ENCODE measurements around the gene LONP1. TPM values are rescaled to one million over a fixed set of nuclear protein-coding genes. Genes with fewer than 3 reads are reported as not detected.

Gene LONP1
- total RNA-seq, 2 experiments from 2014 or later, result 134 to 141 TPM

- Mint-ChIP-seq H3K4me3 (no peak overlapping the region), H3K36me3 (peaks cover 52% of the 10 kb centered on the region), H3K27ac (no peak overlapping the region), H3K27me3 (no peaks in the 10 kb centered on the region), H3K4me1 (peaks cover 23% of the 10 kb centered on the region), H3K9me3 (ENCODE audit: low read depth) (no peaks in the 10 kb centered on the region)
- DNase-seq (no peak), ATAC-seq (no peak)
- CTCF ChIA-PET, result interaction anchor here (1.5 kb wide), 1 partner anchor 31 kb away, joined by 5 read pairs; no protein-coding TSS in a partner anchor
These were observed 58.5 kb downstream of the LONP1 start for GRCh38 chr19:5661483-5661882.

DNA sequence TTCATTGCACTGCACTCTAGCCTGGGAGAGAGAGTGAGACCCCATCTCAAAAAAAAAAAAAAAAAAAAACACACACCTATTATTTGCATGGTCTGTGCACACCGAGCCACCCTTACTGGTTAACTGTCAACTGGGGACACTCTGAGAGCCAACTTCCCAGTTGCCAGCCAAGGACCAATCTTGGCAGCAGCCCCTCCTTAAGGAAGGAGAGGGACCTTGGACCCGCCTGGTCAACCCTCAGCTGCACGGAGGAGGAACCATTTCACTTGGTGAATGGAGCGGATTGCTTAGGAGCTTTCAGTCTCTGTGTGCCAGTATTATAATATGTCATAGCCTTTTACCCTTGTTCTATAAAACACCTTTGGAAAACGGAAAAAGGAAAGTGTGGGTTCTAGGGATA lies 64.5 kb downstream of the LONP1 start:
- peaks cover 60% of the 10 kb centered on the region for H3K36me3 Mint-ChIP-seq
- H3K9me3 Mint-ChIP-seq (ENCODE audit: low read depth), result no peaks in the 10 kb centered on the region
- ATAC-seq, result no peak
- H3K27ac Mint-ChIP-seq, result no peak overlapping the region
- no peaks in the 10 kb centered on the region for H3K27me3 Mint-ChIP-seq
- H3K4me1 Mint-ChIP-seq, result no peaks in the 10 kb centered on the region
- no peak for DNase-seq
- H3K4me3 Mint-ChIP-seq, result no peak overlapping the region
- CTCF ChIA-PET, result interaction anchor here (1.1 kb wide), 1 partner anchor 9 kb away, joined by 3 read pairs; no protein-coding TSS in a partner anchor

- no peaks in the 10 kb centered on the region for H3K27me3 Mint-ChIP-seq
- H3K4me1 Mint-ChIP-seq, result no peaks in the 10 kb centered on the region
- no peak for ATAC-seq
- CTCF ChIA-PET, result interaction anchor here (0.5 to 1.1 kb wide), 2 partner anchors 9 to 31 kb away, joined by 3 read pairs; no protein-coding TSS in a partner anchor
- peaks cover 62% of the 10 kb centered on the region for H3K36me3 Mint-ChIP-seq
- no peaks in the 10 kb centered on the region for H3K9me3 Mint-ChIP-seq (ENCODE audit: low read depth)
- H3K4me3 Mint-ChIP-seq, result no peak overlapping the region
- no peak for DNase-seq
- H3K27ac Mint-ChIP-seq, result no peak overlapping the region
These were observed 65.0 kb downstream of the LONP1 start for GRCh38 chr19:5654931-5655330.

DNA sequence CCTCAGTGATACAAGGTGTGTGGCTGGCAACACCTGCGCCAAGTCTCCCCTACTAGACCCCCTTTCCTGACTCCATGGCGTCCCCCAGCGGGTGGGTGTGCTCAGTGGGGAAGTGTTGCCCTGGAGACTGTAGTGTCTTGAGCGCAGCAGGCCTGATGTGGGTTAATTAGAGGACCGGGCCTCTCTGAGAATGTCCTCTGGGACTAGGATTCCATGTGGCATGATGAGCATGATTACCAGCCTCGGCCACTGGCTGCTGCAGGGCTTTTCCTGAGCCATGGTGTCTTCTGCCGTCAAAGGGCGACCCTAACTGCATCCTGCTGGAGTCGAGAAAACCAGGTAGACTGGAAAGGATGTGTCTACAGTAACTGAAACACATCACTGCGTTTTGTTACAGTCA lies 67.7 kb downstream of the LONP1 start:
- Mint-ChIP-seq H3K9me3 (ENCODE audit: low read depth) (no peaks in the 10 kb centered on the region), H3K27ac (no peak overlapping the region), H3K4me1 (no peaks in the 10 kb centered on the region), H3K27me3 (no peaks in the 10 kb centered on the region), H3K36me3 (peaks cover 61% of the 10 kb centered on the region), H3K4me3 (no peak overlapping the region)
- CTCF ChIA-PET, result no interaction called here
- DNase-seq, result no peak
- no peak for ATAC-seq

DNA sequence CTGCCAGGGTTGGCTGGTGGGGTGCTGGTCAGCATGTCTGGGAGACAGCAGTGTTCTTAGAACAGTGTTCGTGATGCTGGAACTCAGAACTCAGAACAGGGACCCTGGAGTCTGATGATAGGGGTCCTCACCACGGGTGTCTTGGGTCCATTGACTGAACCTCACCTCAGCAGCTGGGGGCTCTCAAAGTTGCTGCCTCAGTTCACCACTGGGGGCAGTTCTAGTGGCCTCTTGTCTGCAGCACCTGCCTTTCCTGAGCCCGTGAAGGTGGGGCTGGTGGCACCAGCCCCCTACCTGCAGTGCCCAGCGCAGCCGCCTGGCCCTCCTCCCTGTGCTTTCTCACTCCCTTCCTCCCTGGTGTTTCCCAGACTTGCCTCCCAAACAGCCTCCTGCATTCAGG lies 68.6 kb downstream of the LONP1 start:
- Mint-ChIP-seq H3K27ac (no peak overlapping the region), H3K4me3 (no peak overlapping the region), H3K27me3 (no peaks in the 10 kb centered on the region), H3K4me1 (no peaks in the 10 kb centered on the region), H3K36me3 (peaks cover 67% of the 10 kb centered on the region), H3K9me3 (ENCODE audit: low read depth) (no peaks in the 10 kb centered on the region)
- CTCF ChIA-PET, result no interaction called here
- no peak for ATAC-seq
- no peak for DNase-seq

DNA sequence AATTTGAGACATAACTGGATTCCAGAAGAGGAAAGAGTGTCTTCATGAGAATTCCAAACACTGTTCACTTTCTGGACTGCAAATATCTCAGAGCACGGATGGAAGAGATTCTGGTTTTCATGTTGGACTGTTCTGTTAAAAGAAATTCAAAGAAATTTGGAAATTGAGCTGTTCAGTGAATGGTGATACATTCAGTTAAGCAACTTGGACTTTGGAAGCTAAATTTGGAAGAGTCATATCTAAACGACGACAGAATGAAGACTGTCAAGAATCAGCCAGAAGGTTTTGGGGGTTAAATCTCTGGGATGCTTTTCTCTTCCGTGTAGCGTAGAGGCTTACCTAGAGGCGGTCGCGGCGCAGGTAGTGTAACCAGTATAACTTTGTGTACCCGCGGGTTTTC lies 71.5 kb downstream of the LONP1 start:
- H3K36me3 Mint-ChIP-seq, result peaks cover 68% of the 10 kb centered on the region
- no peaks in the 10 kb centered on the region for H3K4me1 Mint-ChIP-seq
- CTCF ChIA-PET, result no interaction called here
- ATAC-seq, result no peak
- DNase-seq, result no peak
- H3K4me3 Mint-ChIP-seq, result no peak overlapping the region
- H3K27me3 Mint-ChIP-seq, result no peaks in the 10 kb centered on the region
- no peak overlapping the region for H3K27ac Mint-ChIP-seq
- H3K9me3 Mint-ChIP-seq (ENCODE audit: low read depth), result no peaks in the 10 kb centered on the region

- no peak overlapping the region for H3K4me3 Mint-ChIP-seq
- peaks cover 68% of the 10 kb centered on the region for H3K36me3 Mint-ChIP-seq
- no peaks in the 10 kb centered on the region for H3K27me3 Mint-ChIP-seq
- H3K4me1 Mint-ChIP-seq, result peaks cover 4% of the 10 kb centered on the region
- no peak overlapping the region for H3K27ac Mint-ChIP-seq
- no peaks in the 10 kb centered on the region for H3K9me3 Mint-ChIP-seq (ENCODE audit: low read depth)
- CTCF ChIA-PET, result no interaction called here
- DNase-seq, result no peak
- ATAC-seq, result no peak
These were observed 73.2 kb downstream of the LONP1 start for GRCh38 chr19:5646703-5647102.

- peaks cover 65% of the 10 kb centered on the region for H3K36me3 Mint-ChIP-seq
- no peaks in the 10 kb centered on the region for H3K27me3 Mint-ChIP-seq
- CTCF ChIA-PET, result no interaction called here
- H3K4me1 Mint-ChIP-seq, result peaks cover 9% of the 10 kb centered on the region
- no peak overlapping the region for H3K4me3 Mint-ChIP-seq
- H3K9me3 Mint-ChIP-seq (ENCODE audit: low read depth), result no peaks in the 10 kb centered on the region
- no peak for ATAC-seq
- no peak for DNase-seq
- no peak overlapping the region for H3K27ac Mint-ChIP-seq
These were observed 74.5 kb downstream of the LONP1 start for GRCh38 chr19:5645409-5645808.

GRCh38 chr19:5644037-5644436 lies 75.9 kb downstream of the LONP1 start:
- no peaks in the 10 kb centered on the region for H3K9me3 Mint-ChIP-seq (ENCODE audit: low read depth)
- peaks cover 12% of the 10 kb centered on the region for H3K4me1 Mint-ChIP-seq
- DNase-seq, result no peak
- ATAC-seq, result no peak
- CTCF ChIA-PET, result no interaction called here
- H3K27me3 Mint-ChIP-seq, result no peaks in the 10 kb centered on the region
- H3K36me3 Mint-ChIP-seq, result peaks cover 59% of the 10 kb centered on the region
- no peak overlapping the region for H3K4me3 Mint-ChIP-seq
- H3K27ac Mint-ChIP-seq, result no peak overlapping the region

- CTCF ChIA-PET, result no interaction called here
- H3K27me3 Mint-ChIP-seq, result no peaks in the 10 kb centered on the region
- H3K4me1 Mint-ChIP-seq, result peaks cover 12% of the 10 kb centered on the region
- ATAC-seq (no peak), DNase-seq (no peak)
- no peak overlapping the region for H3K27ac Mint-ChIP-seq
- peaks cover 56% of the 10 kb centered on the region for H3K36me3 Mint-ChIP-seq
- H3K9me3 Mint-ChIP-seq (ENCODE audit: low read depth), result no peaks in the 10 kb centered on the region
- no peak overlapping the region for H3K4me3 Mint-ChIP-seq
These were observed 76.9 kb downstream of the LONP1 start for GRCh38 chr19:5643060-5643459.

DNA sequence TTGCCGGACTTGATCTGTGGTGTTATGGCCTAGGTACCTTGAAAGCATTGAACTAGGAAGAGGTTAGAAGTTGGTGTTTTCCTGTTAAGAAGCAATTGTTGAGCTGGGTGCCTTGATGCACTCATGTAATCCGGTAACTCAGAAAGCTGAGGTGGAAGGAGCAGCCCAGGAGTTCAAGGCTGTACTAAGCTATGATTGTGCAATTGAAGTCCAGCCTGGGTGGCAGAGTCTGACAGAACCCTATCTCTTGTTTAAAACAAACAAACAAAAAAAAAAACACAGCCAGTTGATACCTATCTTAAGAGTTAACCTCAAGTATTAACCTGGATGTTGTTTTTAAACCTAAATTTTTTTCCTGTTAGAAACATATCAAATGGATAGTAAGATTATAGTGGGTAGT lies 77.7 kb downstream of the LONP1 start:
- no peak for DNase-seq
- Mint-ChIP-seq H3K9me3 (ENCODE audit: low read depth) (no peaks in the 10 kb centered on the region), H3K4me3 (no peak overlapping the region), H3K36me3 (peaks cover 61% of the 10 kb centered on the region), H3K4me1 (peaks cover 16% of the 10 kb centered on the region), H3K27ac (no peak overlapping the region), H3K27me3 (no peaks in the 10 kb centered on the region)
- no peak for ATAC-seq
- CTCF ChIA-PET, result no interaction called here

Other genes starting within 250 kb of the LONP1 start
- under 1 TPM; 0.28 to 0.79 TPM for gene TINCR, start 152.2 kb downstream of the LONP1 start, total RNA-seq
- 100 to 1,000 TPM; 110 to 125 TPM for gene SAFB2, start 97.4 kb downstream of the LONP1 start, total RNA-seq
- 100 to 1,000 TPM; 134 to 152 TPM for gene SAFB, start 97.1 kb downstream of the LONP1 start, total RNA-seq
- 10 to 100 TPM; 49.1 to 49.7 TPM for gene MICOS13, start 39.6 kb downstream of the LONP1 start, total RNA-seq
- gene HSD11B1L, start 39.1 kb downstream of the LONP1 start, total RNA-seq, result 1 to 10 TPM; 1.0 to 2.4 TPM
- 1,000 to 10,000 TPM in 1 of 2 experiments, 100 to 1,000 TPM in 1; 976 to 1,078 TPM for gene RPL36, start 29.9 kb downstream of the LONP1 start, total RNA-seq
- not detected for gene CATSPERD, start 491 bp upstream of the LONP1 start, total RNA-seq
- gene PRR22, start 64.6 kb upstream of the LONP1 start, total RNA-seq, result 1 to 10 TPM; 2.1 to 6.0 TPM
- gene DUS3L, start 71.0 kb upstream of the LONP1 start, total RNA-seq, result 10 to 100 TPM; 53.0 to 64.0 TPM
- not detected for gene NRTN, start 84.9 kb upstream of the LONP1 start, total RNA-seq
- gene FUT6, start 119.6 kb upstream of the LONP1 start, total RNA-seq, result not detected
- gene FUT3, start 131.3 kb upstream of the LONP1 start, total RNA-seq, result not detected
- gene FUT5, start 150.4 kb upstream of the LONP1 start, total RNA-seq, result not detected
- 100 to 1,000 TPM; 214 to 217 TPM for gene NDUFA11, start 183.6 kb upstream of the LONP1 start, total RNA-seq
- gene VMAC, start 184.7 kb upstream of the LONP1 start, total RNA-seq, result 1 to 10 TPM; 5.1 to 7.0 TPM
- 10 to 100 TPM in 1 of 2 experiments, 1 to 10 TPM in 1; 7.3 to 11.7 TPM for gene CAPS, start 194.1 kb upstream of the LONP1 start, total RNA-seq

All from activated CD8-positive, alpha-beta memory T cell treated with anti-CD3 and anti-CD28 coated beads, Interleukin-2, amount 10 ng/mL, durations not matched to agents 7 days and 5 days (primary cell).